Retinal pigment epithelial cell (primary cell): ENCODE measurements around the gene SLC27A1.

Experiments
- DNase-seq: peaks from one replicate; pipeline ENCODE4 v3.0.0-alpha.2; 2010; ENCODE audit warnings: low read depth
- H3K4me3 ChIP-seq: 2 replicates; pipeline ENCODE4 v1.5.1; 2011; ENCODE audit warnings: mild to moderate bottlenecking, low read length, control low read depth, moderate library complexity
- TF ChIP-seq, protein P1 (sequence below): conservative IDR thresholded peaks from 2 replicates; pipeline ENCODE4 v1.5.1; 2011; ENCODE audit warnings: low read depth, low read length, control low read depth, inconsistent platforms

SLC27A1 gene

DNA sequence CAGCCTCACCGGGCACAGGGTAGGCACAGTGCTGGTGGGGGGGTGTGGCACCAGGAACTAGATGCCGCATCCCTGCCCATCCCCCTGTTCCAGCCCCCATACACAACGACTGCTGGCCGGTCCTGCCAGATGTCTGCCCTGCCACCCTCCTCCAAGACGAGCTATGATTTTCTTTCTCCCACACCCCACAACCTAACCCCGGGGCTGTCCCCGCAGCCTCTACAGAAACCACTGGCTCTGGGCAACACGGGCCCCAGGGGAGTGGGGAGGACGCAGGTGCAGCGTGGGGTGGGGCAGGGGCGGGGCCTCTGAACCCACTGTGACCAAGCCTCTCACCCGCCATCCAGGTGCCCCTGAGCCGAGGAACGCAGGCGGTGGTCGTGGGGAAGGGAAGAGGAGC is 56.6 kb downstream of the SLC27A1 start:
- no peak overlapping the region for H3K4me3 ChIP-seq
- DNase-seq, result no peak
- TF ChIP-seq, protein P1, sequence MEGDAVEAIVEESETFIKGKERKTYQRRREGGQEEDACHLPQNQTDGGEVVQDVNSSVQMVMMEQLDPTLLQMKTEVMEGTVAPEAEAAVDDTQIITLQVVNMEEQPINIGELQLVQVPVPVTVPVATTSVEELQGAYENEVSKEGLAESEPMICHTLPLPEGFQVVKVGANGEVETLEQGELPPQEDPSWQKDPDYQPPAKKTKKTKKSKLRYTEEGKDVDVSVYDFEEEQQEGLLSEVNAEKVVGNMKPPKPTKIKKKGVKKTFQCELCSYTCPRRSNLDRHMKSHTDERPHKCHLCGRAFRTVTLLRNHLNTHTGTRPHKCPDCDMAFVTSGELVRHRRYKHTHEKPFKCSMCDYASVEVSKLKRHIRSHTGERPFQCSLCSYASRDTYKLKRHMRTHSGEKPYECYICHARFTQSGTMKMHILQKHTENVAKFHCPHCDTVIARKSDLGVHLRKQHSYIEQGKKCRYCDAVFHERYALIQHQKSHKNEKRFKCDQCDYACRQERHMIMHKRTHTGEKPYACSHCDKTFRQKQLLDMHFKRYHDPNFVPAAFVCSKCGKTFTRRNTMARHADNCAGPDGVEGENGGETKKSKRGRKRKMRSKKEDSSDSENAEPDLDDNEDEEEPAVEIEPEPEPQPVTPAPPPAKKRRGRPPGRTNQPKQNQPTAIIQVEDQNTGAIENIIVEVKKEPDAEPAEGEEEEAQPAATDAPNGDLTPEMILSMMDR, result no peak

DNA sequence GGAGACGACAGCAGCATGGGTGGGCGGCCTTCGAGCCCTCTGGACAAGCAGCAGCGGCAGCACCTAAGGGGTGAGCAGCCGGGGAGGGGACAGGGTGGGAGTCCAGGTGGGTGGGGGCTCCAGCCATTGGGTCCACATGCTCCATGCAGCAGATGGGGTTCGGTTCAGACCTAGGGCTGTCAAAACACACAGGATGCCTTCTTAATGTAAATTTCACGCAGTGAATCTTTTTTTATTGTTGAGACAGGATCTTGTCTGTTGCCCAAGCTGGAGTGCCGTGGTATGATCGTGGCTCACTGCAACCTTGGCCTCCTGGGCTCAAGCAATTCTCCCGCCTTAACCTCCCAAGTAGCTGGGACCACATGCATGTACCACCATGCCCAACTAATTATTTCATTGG is 57.0 kb downstream of the SLC27A1 start:
- H3K4me3 ChIP-seq, result no peak overlapping the region
- TF ChIP-seq, protein P1, result no peak
- DNase-seq, result no peak

DNA sequence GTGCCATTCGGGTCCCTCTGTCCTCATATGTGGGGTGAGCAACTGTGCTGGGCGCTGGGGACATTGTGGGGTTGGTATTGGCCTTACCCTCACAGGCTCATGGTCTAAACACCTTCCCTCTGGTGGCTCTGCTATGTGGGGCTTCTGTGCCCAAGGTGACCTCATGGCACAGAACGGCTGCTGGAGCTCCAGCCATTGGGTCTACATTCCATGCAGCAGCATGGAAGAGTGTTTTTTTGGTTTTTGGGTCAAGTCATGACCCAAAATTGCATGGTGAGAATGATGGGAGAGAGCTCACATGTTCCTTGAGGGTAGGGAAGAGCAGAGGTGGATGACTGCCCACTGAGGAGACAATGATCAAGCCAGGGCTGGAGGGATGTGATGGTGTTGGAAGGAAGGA is 58.3 kb downstream of the SLC27A1 start:
- DNase-seq, result no peak
- no peak overlapping the region for H3K4me3 ChIP-seq
- TF ChIP-seq, protein P1, result no peak

DNA sequence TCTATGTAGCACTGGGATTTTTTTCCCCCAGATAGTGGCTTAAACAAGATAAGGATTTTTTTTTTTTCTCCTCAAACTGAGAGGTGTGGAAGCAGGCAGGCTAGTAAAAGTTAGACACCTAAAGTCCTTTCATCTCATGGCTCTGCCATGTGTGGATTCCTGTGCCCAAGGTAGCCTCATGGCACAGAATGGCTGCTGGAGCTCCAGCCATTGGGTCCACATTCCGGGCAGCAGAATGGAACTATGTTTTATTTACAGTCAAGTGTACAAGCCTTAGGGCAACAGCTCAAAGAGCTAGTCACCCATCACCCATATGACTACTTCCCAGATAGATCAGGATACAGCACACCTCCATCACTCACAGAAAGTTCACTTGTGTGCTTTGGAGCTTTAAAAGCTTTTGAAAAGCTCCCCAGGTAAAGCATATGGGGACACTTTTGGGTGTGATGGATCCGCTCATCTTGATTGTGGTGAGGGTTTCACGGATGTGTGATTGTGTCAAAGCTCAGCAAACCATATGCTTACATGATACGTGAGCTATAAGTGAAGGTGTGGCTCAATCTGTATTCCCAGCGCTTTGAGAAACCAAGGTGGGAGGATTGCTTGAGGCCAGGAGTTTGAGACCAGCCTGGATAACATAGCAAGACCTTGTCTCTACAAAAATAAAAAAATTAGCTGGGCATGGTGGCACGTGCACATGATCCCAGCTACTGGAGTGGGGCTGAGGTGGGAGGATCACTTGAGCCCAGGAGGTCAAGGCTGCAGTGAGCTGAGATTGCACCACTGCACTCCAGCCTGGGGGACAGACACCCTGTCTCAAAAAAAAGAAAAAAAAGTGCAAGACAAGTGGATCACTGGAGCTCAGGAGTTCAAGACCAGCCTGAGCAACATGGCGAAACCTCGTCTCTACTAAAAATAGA is 59.2 kb downstream of the SLC27A1 start:
- DNase-seq, result no peak
- no peak overlapping the region for H3K4me3 ChIP-seq
- TF ChIP-seq, protein P1, result no peak

DNA sequence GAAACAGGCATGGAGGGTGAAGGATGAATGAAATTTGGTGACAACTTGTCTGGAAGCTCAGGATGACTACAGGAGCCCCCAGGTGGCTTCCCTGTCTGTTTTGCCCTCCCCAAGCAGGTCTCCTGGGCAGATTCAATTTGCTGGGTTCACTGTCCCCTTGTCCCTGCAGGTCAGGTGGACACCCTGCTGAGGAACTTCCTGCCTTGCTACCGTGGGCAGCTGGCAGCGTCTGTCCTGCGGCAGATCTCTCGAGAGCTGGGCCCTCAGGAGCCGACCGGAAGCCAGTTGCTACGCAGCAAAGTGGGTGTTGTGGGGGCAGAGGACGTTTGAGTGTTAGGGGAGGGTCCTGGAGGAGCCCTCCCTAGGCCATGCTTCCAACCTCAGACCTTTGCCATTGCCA is 60.3 kb downstream of the SLC27A1 start:
- no peak for DNase-seq
- TF ChIP-seq, protein P1, result no peak
- no peak overlapping the region for H3K4me3 ChIP-seq

DNA sequence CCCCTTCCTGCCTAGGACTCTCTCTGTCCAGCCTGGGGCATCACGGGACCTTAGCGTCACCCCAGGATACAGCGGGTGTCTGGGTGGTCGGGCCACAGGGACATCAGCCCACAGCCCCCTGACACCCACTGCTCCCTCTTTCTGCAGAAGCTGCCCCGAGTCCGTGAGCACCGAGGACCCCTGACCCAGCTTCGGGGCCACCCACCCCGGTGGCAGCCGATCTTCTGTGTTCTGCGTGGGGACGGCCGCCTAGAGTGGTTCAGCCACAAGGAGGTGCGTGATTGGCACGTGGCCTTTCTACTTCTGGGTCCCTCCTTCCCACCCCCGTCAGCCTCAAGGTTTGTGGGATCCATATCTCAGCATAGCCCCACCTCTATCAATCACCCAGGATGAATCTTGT is 61.8 kb downstream of the SLC27A1 start:
- DNase-seq, result no peak
- H3K4me3 ChIP-seq, result no peak overlapping the region
- TF ChIP-seq, protein P1, result no peak

DNA sequence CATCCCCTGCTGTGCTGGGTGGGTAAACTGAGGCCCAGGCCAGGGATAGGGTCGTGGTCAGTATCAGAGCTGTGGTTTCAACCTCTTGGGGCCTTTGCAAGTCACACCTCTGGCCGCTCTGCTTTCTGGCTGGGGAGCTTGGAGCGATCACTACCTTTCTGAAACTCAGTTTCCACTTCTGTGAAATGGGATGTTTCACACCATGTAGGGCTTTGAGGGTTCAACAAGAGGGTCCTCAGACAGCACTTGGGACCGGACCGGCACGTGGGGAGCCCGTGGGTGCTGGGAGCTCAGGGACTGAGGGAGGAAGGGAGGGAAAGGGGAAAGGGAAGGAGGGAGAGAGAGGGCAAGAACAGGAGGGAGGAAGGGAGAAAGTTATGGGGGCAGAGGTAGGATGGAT is 62.2 kb downstream of the SLC27A1 start:
- TF ChIP-seq, protein P1, result no peak
- no peak overlapping the region for H3K4me3 ChIP-seq
- DNase-seq, result no peak
